ENCODE results near the gene METTL21A.
A peak's percentile ranks its signal among the peaks of the same experiment; 100 is the strongest.

Gene METTL21A

GRCh38 chr2:207625014-207625907 is at the start of gene METTL21A:
METTL21A (minus strand) TSS chr2:207625394; CDS start chr2:207624375, 1,019 bp downstream.
- peaks cover 3 to 5% of the 10 kb centered on the region in 2 donors for H3K36me3 ChIP-seq (ENCODE audit: control insufficient read depth in 2 of 2, insufficient read depth in 2 of 2, low read length in 2 of 2)
- H3K27ac ChIP-seq (ENCODE audit: low read depth in 2 of 2, low read length in 2 of 2): peak within 1 kb of the TSS; percentile 89 to 92
- H3K9me3 ChIP-seq (ENCODE audit: control insufficient read depth in 2 of 2, low read length in 2 of 2): no peaks in the 10 kb centered on the region
- peak within 1 kb of the TSS; percentile 96 to 99 for H3K4me3 ChIP-seq (ENCODE audit: low read length in 2 of 2)
- peaks cover 6 to 7% of the 10 kb centered on the region in 2 donors for H3K4me1 ChIP-seq (ENCODE audit: control insufficient read depth in 2 of 2, insufficient read depth in 2 of 2, low read length in 2 of 2)
- no peaks in the 10 kb centered on the region for H3K27me3 ChIP-seq (ENCODE audit: control insufficient read depth in 2 of 2, insufficient read depth in 2 of 2, low read length in 2 of 2)
- peak within 1 kb of the TSS; percentile 89 to 90 for H3K9ac ChIP-seq (ENCODE audit: low read depth in 1 of 2, low read length in 2 of 2)

GRCh38 chr2:207674826-207675225 is 49.6 kb upstream of the METTL21A start:
- no peaks in the 10 kb centered on the region for H3K36me3 ChIP-seq (ENCODE audit: control insufficient read depth in 2 of 2, insufficient read depth in 2 of 2, low read length in 2 of 2)
- no peak overlapping the region for H3K9ac ChIP-seq (ENCODE audit: low read depth in 1 of 2, low read length in 2 of 2)
- no peak overlapping the region for H3K27ac ChIP-seq (ENCODE audit: low read depth in 2 of 2, low read length in 2 of 2)
- H3K27me3 ChIP-seq (ENCODE audit: control insufficient read depth in 2 of 2, insufficient read depth in 2 of 2, low read length in 2 of 2): no peaks in the 10 kb centered on the region
- no peaks in the 10 kb centered on the region for H3K9me3 ChIP-seq (ENCODE audit: control insufficient read depth in 2 of 2, low read length in 2 of 2)
- no peaks in the 10 kb centered on the region for H3K4me1 ChIP-seq (ENCODE audit: control insufficient read depth in 2 of 2, insufficient read depth in 2 of 2, low read length in 2 of 2)
- no peak overlapping the region for H3K4me3 ChIP-seq (ENCODE audit: low read length in 2 of 2)

GRCh38 chr2:207674266-207674774 is 49.1 kb upstream of the METTL21A start:
- H3K27ac ChIP-seq (ENCODE audit: low read depth in 2 of 2, low read length in 2 of 2): no peak overlapping the region
- no peaks in the 10 kb centered on the region for H3K9me3 ChIP-seq (ENCODE audit: control insufficient read depth in 2 of 2, low read length in 2 of 2)
- no peaks in the 10 kb centered on the region for H3K4me1 ChIP-seq (ENCODE audit: control insufficient read depth in 2 of 2, insufficient read depth in 2 of 2, low read length in 2 of 2)
- H3K36me3 ChIP-seq (ENCODE audit: control insufficient read depth in 2 of 2, insufficient read depth in 2 of 2, low read length in 2 of 2): no peaks in the 10 kb centered on the region
- H3K27me3 ChIP-seq (ENCODE audit: control insufficient read depth in 2 of 2, insufficient read depth in 2 of 2, low read length in 2 of 2): no peaks in the 10 kb centered on the region
- no peak overlapping the region for H3K4me3 ChIP-seq (ENCODE audit: low read length in 2 of 2)
- H3K9ac ChIP-seq (ENCODE audit: low read depth in 1 of 2, low read length in 2 of 2): no peak overlapping the region

GRCh38 chr2:207673431-207673830 is 48.2 kb upstream of the METTL21A start:
- no peak overlapping the region for H3K9ac ChIP-seq (ENCODE audit: low read depth in 1 of 2, low read length in 2 of 2)
- no peaks in the 10 kb centered on the region for H3K4me1 ChIP-seq (ENCODE audit: control insufficient read depth in 2 of 2, insufficient read depth in 2 of 2, low read length in 2 of 2)
- H3K27ac ChIP-seq (ENCODE audit: low read depth in 2 of 2, low read length in 2 of 2): no peak overlapping the region
- H3K9me3 ChIP-seq (ENCODE audit: control insufficient read depth in 2 of 2, low read length in 2 of 2): no peaks in the 10 kb centered on the region
- no peaks in the 10 kb centered on the region for H3K27me3 ChIP-seq (ENCODE audit: control insufficient read depth in 2 of 2, insufficient read depth in 2 of 2, low read length in 2 of 2)
- no peaks in the 10 kb centered on the region for H3K36me3 ChIP-seq (ENCODE audit: control insufficient read depth in 2 of 2, insufficient read depth in 2 of 2, low read length in 2 of 2)
- no peak overlapping the region for H3K4me3 ChIP-seq (ENCODE audit: low read length in 2 of 2)

GRCh38 chr2:207670887-207671286 is 45.7 kb upstream of the METTL21A start:
- Histone ChIP-seq H3K36me3 (ENCODE audit: control insufficient read depth in 2 of 2, insufficient read depth in 2 of 2, low read length in 2 of 2) (no peaks in the 10 kb centered on the region), H3K27ac (ENCODE audit: low read depth in 2 of 2, low read length in 2 of 2) (no peak overlapping the region), H3K9ac (ENCODE audit: low read depth in 1 of 2, low read length in 2 of 2) (no peak overlapping the region), H3K9me3 (ENCODE audit: control insufficient read depth in 2 of 2, low read length in 2 of 2) (no peaks in the 10 kb centered on the region), H3K27me3 (ENCODE audit: control insufficient read depth in 2 of 2, insufficient read depth in 2 of 2, low read length in 2 of 2) (no peaks in the 10 kb centered on the region), H3K4me1 (ENCODE audit: control insufficient read depth in 2 of 2, insufficient read depth in 2 of 2, low read length in 2 of 2) (no peaks in the 10 kb centered on the region), H3K4me3 (ENCODE audit: low read length in 2 of 2) (no peak overlapping the region)

GRCh38 chr2:207663870-207664545 is 38.8 kb upstream of the METTL21A start:
- no peaks in the 10 kb centered on the region for H3K9me3 ChIP-seq (ENCODE audit: control insufficient read depth in 2 of 2, low read length in 2 of 2)
- no peaks in the 10 kb centered on the region for H3K36me3 ChIP-seq (ENCODE audit: control insufficient read depth in 2 of 2, insufficient read depth in 2 of 2, low read length in 2 of 2)
- no peaks in the 10 kb centered on the region for H3K27me3 ChIP-seq (ENCODE audit: control insufficient read depth in 2 of 2, insufficient read depth in 2 of 2, low read length in 2 of 2)
- no peak overlapping the region for H3K27ac ChIP-seq (ENCODE audit: low read depth in 2 of 2, low read length in 2 of 2)
- no peak overlapping the region for H3K4me3 ChIP-seq (ENCODE audit: low read length in 2 of 2)
- no peak overlapping the region for H3K9ac ChIP-seq (ENCODE audit: low read depth in 1 of 2, low read length in 2 of 2)
- no peaks in the 10 kb centered on the region for H3K4me1 ChIP-seq (ENCODE audit: control insufficient read depth in 2 of 2, insufficient read depth in 2 of 2, low read length in 2 of 2)

- Histone ChIP-seq H3K36me3 (ENCODE audit: control insufficient read depth in 2 of 2, insufficient read depth in 2 of 2, low read length in 2 of 2) (no peaks in the 10 kb centered on the region), H3K9ac (ENCODE audit: low read depth in 1 of 2, low read length in 2 of 2) (no peak overlapping the region), H3K27me3 (ENCODE audit: control insufficient read depth in 2 of 2, insufficient read depth in 2 of 2, low read length in 2 of 2) (no peaks in the 10 kb centered on the region), H3K27ac (ENCODE audit: low read depth in 2 of 2, low read length in 2 of 2) (no peak overlapping the region), H3K9me3 (ENCODE audit: control insufficient read depth in 2 of 2, low read length in 2 of 2) (no peaks in the 10 kb centered on the region), H3K4me1 (ENCODE audit: control insufficient read depth in 2 of 2, insufficient read depth in 2 of 2, low read length in 2 of 2) (no peaks in the 10 kb centered on the region), H3K4me3 (ENCODE audit: low read length in 2 of 2) (no peak overlapping the region)
Observed at GRCh38 chr2:207662203-207662602, 37.0 kb upstream of the METTL21A start.

GRCh38 chr2:207660994-207661393 is 35.8 kb upstream of the METTL21A start:
- H3K36me3 ChIP-seq (ENCODE audit: control insufficient read depth in 2 of 2, insufficient read depth in 2 of 2, low read length in 2 of 2): no peaks in the 10 kb centered on the region
- no peak overlapping the region for H3K9ac ChIP-seq (ENCODE audit: low read depth in 1 of 2, low read length in 2 of 2)
- no peaks in the 10 kb centered on the region for H3K4me1 ChIP-seq (ENCODE audit: control insufficient read depth in 2 of 2, insufficient read depth in 2 of 2, low read length in 2 of 2)
- no peak overlapping the region for H3K4me3 ChIP-seq (ENCODE audit: low read length in 2 of 2)
- no peaks in the 10 kb centered on the region for H3K9me3 ChIP-seq (ENCODE audit: control insufficient read depth in 2 of 2, low read length in 2 of 2)
- no peaks in the 10 kb centered on the region for H3K27me3 ChIP-seq (ENCODE audit: control insufficient read depth in 2 of 2, insufficient read depth in 2 of 2, low read length in 2 of 2)
- no peak overlapping the region for H3K27ac ChIP-seq (ENCODE audit: low read depth in 2 of 2, low read length in 2 of 2)

GRCh38 chr2:207658156-207658555 is 33.0 kb upstream of the METTL21A start:
- Histone ChIP-seq H3K9me3 (ENCODE audit: control insufficient read depth in 2 of 2, low read length in 2 of 2) (no peaks in the 10 kb centered on the region), H3K27me3 (ENCODE audit: control insufficient read depth in 2 of 2, insufficient read depth in 2 of 2, low read length in 2 of 2) (no peaks in the 10 kb centered on the region), H3K9ac (ENCODE audit: low read depth in 1 of 2, low read length in 2 of 2) (no peak overlapping the region), H3K4me1 (ENCODE audit: control insufficient read depth in 2 of 2, insufficient read depth in 2 of 2, low read length in 2 of 2) (no peaks in the 10 kb centered on the region), H3K36me3 (ENCODE audit: control insufficient read depth in 2 of 2, insufficient read depth in 2 of 2, low read length in 2 of 2) (no peaks in the 10 kb centered on the region), H3K27ac (ENCODE audit: low read depth in 2 of 2, low read length in 2 of 2) (no peak overlapping the region), H3K4me3 (ENCODE audit: low read length in 2 of 2) (no peak overlapping the region)

- H3K4me1 ChIP-seq (ENCODE audit: control insufficient read depth in 2 of 2, insufficient read depth in 2 of 2, low read length in 2 of 2): no peaks in the 10 kb centered on the region
- no peak overlapping the region for H3K27ac ChIP-seq (ENCODE audit: low read depth in 2 of 2, low read length in 2 of 2)
- H3K4me3 ChIP-seq (ENCODE audit: low read length in 2 of 2): no peak overlapping the region
- no peaks in the 10 kb centered on the region for H3K9me3 ChIP-seq (ENCODE audit: control insufficient read depth in 2 of 2, low read length in 2 of 2)
- H3K9ac ChIP-seq (ENCODE audit: low read depth in 1 of 2, low read length in 2 of 2): no peak overlapping the region
- H3K36me3 ChIP-seq (ENCODE audit: control insufficient read depth in 2 of 2, insufficient read depth in 2 of 2, low read length in 2 of 2): no peaks in the 10 kb centered on the region
- no peaks in the 10 kb centered on the region for H3K27me3 ChIP-seq (ENCODE audit: control insufficient read depth in 2 of 2, insufficient read depth in 2 of 2, low read length in 2 of 2)
Observed at GRCh38 chr2:207655000-207655399, 29.8 kb upstream of the METTL21A start.
